GM12864 (cell line): ENCODE results near the gene GCAT.
A peak's percentile ranks its signal among the peaks of the same experiment; 100 is the strongest.

Experiments
- DNase-seq: peaks from one replicate; pipeline ENCODE4 v3.0.0-alpha.2; 2011; ENCODE audit warnings: low read depth
- H3K4me3 ChIP-seq: 2 replicates; pipeline ENCODE4 v1.5.1; 2011; ENCODE audit warnings: mild to moderate bottlenecking, low read depth, low read length, control low read depth
- CTCF ChIP-seq: IDR thresholded peaks from 2 replicates; pipeline ENCODE4 v1.5.1; 2011; ENCODE audit warnings: low read depth, mild to moderate bottlenecking, moderate library complexity, low read length, control low read depth, inconsistent platforms; ENCODE audit errors: missing control alignments

The GCAT gene

DNA sequence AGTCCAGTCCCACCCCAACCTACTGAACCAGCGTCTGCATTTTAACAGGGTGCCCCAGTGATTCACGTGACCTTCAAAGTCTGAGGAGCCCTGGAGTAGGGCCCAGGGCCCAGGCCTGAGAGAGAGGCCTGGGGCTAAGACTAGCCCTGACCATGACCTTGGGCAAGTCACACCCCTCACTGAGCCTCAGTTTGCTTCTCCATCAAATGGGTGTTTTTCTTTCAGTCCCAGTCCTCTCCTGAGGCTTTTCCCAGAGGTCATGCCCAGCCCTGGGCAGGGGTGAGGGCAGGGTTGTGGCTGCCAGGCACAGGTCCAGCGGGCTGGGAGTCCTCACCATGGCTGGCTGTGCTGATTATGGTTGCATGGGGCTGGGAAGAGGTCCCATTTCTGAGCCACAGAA is 33.0 kb upstream of the GCAT start:
- no peak overlapping the region for H3K4me3 ChIP-seq
- no peak for DNase-seq
- TF ChIP-seq CTCF = no peak

DNA sequence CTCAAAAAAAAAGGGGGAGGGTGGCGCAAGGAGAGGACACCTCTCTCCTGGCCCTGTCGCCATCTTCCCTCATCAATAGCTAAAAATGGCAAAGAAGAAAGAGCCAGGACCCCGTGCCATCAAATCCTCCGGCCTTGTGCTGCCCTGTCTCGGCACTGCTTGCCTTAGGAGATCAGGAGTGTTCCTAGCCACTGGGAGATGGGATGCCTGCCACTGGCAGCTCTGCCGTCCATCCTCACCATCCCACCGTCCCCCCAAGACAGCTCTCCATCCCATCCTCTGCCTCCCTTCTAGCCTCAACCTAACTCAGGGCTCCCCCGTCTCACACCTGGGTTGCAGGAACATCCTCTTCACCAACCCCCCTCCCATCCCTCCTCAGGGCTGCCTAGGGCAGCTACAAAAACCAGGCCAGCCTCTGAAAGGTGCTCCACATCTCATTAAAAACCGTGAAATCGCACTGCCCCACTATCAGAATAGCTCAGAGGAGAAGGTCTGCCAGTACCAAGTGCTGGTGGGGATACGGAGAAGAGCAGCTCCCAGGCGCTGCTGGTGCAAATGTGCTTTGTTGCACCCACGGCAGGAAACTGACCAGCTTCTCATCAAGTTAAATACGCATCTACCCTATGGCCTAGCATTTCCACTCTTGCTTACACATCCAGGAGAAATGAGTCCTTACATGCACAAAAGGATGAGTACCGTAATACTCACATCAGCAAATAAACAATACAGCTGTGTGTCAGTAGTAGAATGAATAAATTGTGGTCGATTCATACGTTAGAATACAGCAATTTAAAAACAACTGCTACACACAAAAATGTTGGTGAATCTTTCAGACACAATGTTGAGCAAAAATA is 31.7 kb upstream of the GCAT start:
- H3K4me3 ChIP-seq = no peak overlapping the region

GRCh38 chr22:37776639-37777005 is 31.1 kb upstream of the GCAT start:
- TF ChIP-seq CTCF = no peak
- DNase-seq = no peak
- no peak overlapping the region for H3K4me3 ChIP-seq

More for the DNA sequence above, 31.7 kb upstream of the GCAT start:
- no peak for DNase-seq
- no peak for TF ChIP-seq CTCF

- H3K4me3 ChIP-seq = no peak overlapping the region
- TF ChIP-seq CTCF = no peak
- peak; percentile 62 for DNase-seq
Observed at GRCh38 chr22:37777122-37777687, 30.5 kb upstream of the GCAT start.

- no peak for DNase-seq
- H3K4me3 ChIP-seq = no peak overlapping the region
- no peak for TF ChIP-seq CTCF
Observed at GRCh38 chr22:37778370-37779009, 29.2 kb upstream of the GCAT start.

DNA sequence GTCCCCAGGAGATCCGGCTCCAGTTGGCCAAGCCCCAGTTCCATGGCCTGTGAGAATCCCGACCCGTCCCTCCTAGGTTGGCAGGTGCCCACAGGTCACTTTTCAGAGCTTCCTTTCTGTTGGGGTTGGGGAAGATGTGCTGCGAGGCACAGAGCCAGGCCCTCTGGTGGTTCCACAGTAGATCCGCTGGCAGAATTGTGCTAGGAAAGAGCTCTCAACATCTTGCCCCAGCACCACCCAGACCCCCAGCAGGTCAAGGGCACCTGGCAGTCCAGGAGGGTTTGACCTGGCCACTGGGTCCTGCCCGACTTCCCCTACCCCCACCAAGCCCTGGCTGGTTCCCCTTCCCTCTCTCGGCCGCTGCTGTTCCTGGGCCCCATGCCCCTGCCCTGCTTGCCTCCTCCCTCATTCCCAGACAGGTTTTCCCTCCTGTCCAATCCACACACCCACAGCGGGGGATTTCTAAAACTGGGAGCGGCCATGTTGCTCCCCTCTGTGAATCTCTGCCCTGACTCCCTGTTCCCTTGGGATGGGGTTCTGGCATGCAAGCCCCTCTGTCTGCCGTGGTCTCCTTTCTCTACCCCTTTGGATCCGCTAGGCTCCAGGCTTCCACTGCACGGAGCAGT is 26.2 kb upstream of the GCAT start:
- no peak for TF ChIP-seq CTCF
- DNase-seq = no peak
- no peak overlapping the region for H3K4me3 ChIP-seq
